K562 (cell line): Measurements from ENCODE around the gene AKAIN1.

Source experiments
- EP300 ChIP-seq: IDR thresholded peaks from 2 replicates; pipeline ENCODE4 v1.6.1; 2012; ENCODE audit warnings: low read length, improper control_type of control experiment
- PTTG1 ChIP-seq: fragments of 450-650 bp; IDR thresholded peaks from 2 replicates; pipeline ENCODE4 v1.6.1; 2016; ENCODE audit warnings: low read depth, mild to moderate bottlenecking, missing genetic modification characterization, missing compliant biosample characterization
- SMAD4 ChIP-seq: fragments of 250-450 bp; sonication (Bioruptor Pico); conservative IDR thresholded peaks from 2 replicates; pipeline ENCODE4 v1.8.0; 2021; ENCODE audit warnings: inconsistent platforms, mild to moderate bottlenecking, moderate library complexity
- USF1 ChIP-seq: sonication (generic); formaldehyde crosslinking; IDR thresholded peaks from 2 replicates; pipeline ENCODE4 v1.9.0; 2022; ENCODE audit warnings: mild to moderate bottlenecking, missing genetic modification reagents

- TF ChIP-seq USF1 (no peak), EP300 (no peak), SMAD4 (CRISPR knock-in tag) (no peak), PTTG1 (tag) (no peak)
These were observed 21.7 kb downstream of the AKAIN1 start for GRCh38 chr18:5175378-5175777.
